ENCODE results near the gene AGAP3. TPM values are rescaled to one million over a fixed set of nuclear protein-coding genes. Genes with fewer than 3 reads are reported as not detected.

Gene AGAP3
- total and polyA plus RNA-seq, 7 donors: 27.7 to 89.7 (median 36.4) TPM

DNA sequence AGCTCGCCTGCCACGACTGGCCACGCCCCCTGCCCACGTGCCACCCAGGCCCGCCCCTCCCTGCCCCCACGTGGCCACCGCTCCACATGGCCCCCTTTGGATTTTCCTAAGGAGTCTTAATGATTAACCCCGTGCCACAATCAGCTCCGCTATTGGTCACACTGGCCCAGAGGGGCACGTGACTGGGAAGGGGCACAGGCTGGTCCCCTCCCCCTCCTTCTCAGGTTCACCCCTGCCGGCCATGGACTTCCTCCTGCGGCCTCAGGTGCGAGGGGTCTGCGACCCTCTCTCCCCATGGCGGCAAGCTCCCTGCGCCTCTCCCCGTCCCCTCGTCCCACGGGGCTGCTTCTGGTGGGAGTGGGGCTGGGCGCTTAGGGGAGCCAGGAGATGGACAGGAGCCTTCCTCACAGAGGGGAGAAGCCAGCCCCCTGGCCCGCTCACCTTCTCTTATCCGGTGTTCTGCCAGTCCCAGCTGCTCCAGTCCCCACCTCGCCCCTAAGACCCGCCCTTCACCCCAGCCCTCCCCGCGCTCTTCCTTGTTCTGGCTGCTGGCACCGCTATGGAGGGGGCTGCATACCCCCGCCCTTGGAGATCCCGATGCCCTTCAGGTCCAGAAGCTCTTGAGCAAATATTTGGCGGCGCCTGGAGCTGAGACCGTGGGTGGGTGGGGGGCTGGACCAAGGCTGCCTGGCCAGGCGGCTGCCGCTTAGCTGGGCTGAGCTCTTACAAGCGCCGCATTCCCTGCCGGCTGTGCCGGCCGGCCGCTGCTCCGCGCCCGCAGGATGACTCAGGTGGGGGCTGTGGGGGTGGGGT lies 23.7 kb upstream of the AGAP3 start:
- DNase-seq: peak; percentile 80
- WGBS, 2 donors: 17 to 59% methylated on average over 43 of the region's 43 CpGs
- intact Hi-C loops (cut with DNase I): no loop called here

GRCh38 chr7:151063212-151063561 lies 23.1 kb upstream of the AGAP3 start:
- H3K9me3 ChIP-seq: no peaks in the 10 kb centered on the region
- TF ChIP-seq, protein P1, sequence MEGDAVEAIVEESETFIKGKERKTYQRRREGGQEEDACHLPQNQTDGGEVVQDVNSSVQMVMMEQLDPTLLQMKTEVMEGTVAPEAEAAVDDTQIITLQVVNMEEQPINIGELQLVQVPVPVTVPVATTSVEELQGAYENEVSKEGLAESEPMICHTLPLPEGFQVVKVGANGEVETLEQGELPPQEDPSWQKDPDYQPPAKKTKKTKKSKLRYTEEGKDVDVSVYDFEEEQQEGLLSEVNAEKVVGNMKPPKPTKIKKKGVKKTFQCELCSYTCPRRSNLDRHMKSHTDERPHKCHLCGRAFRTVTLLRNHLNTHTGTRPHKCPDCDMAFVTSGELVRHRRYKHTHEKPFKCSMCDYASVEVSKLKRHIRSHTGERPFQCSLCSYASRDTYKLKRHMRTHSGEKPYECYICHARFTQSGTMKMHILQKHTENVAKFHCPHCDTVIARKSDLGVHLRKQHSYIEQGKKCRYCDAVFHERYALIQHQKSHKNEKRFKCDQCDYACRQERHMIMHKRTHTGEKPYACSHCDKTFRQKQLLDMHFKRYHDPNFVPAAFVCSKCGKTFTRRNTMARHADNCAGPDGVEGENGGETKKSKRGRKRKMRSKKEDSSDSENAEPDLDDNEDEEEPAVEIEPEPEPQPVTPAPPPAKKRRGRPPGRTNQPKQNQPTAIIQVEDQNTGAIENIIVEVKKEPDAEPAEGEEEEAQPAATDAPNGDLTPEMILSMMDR (IDR thresholded peaks at IDR 0.05): no peak
- TF ChIP-seq POLR2AphosphoS5 (IDR thresholded peaks at IDR 0.05): peak in 1 of 4 donors; percentile 47
- no peaks in the 10 kb centered on the region for H3K27me3 ChIP-seq
- DNase-seq: peak; percentile 91
- peak overlapping the region in 3 of 4 donors; percentile 31 to 68 (median 34) for H3K4me3 ChIP-seq
- 18 to 58% methylated on average over 11 of the region's 11 CpGs for WGBS, 2 donors
- peak overlapping the region; percentile 86 to 96 (median 93) for H3K27ac ChIP-seq
- intact Hi-C loops (cut with DNase I): no loop called here
- peaks cover 0 to 53% (median 47%) of the 10 kb centered on the region in 4 donors for H3K4me1 ChIP-seq
- peaks cover 15 to 47% (median 34%) of the 10 kb centered on the region in 4 donors for H3K36me3 ChIP-seq

More for the DNA sequence above, 23.7 kb upstream of the AGAP3 start:
- H3K9me3 ChIP-seq: no peaks in the 10 kb centered on the region
- peak overlapping the region in 3 of 4 donors; percentile 31 to 68 (median 34) for H3K4me3 ChIP-seq
- no peaks in the 10 kb centered on the region for H3K27me3 ChIP-seq
- peaks cover 0 to 54% (median 47%) of the 10 kb centered on the region in 4 donors for H3K4me1 ChIP-seq
- H3K36me3 ChIP-seq: peaks cover 15 to 42% (median 28%) of the 10 kb centered on the region in 4 donors
- TF ChIP-seq, protein P1 (IDR thresholded peaks at IDR 0.05): no peak
- TF ChIP-seq EP300 (IDR thresholded peaks at IDR 0.05): no peak
- no peak for TF ChIP-seq POLR2AphosphoS5 (IDR thresholded peaks at IDR 0.05)
- peak overlapping the region; percentile 86 to 96 (median 93) for H3K27ac ChIP-seq

GRCh38 chr7:151064454-151064853 lies 21.8 kb upstream of the AGAP3 start:
- Histone ChIP-seq H3K36me3 (peaks cover 16 to 60% (median 42%) of the 10 kb centered on the region in 4 donors), H3K4me3 (no peak overlapping the region), H3K27ac (peak overlapping the region in 1 of 4 donors; percentile 1), H3K27me3 (no peaks in the 10 kb centered on the region), H3K9me3 (no peaks in the 10 kb centered on the region), H3K4me1 (peaks cover 0 to 42% (median 38%) of the 10 kb centered on the region in 4 donors)
- no peak for DNase-seq
- TF ChIP-seq POLR2A (IDR thresholded peaks at IDR 0.05) (no peak), EP300 (IDR thresholded peaks at IDR 0.05) (no peak), POLR2AphosphoS5 (IDR thresholded peaks at IDR 0.05) (no peak)
- TF ChIP-seq, protein P1 (IDR thresholded peaks at IDR 0.05): no peak
- 96 to 97% methylated on average over 18 of the region's 18 CpGs for WGBS, 2 donors
- intact Hi-C loops (cut with DNase I): no loop called here

- Histone ChIP-seq H3K27ac (peak overlapping the region in 1 of 4 donors; percentile 1), H3K4me1 (peaks cover 0 to 40% (median 38%) of the 10 kb centered on the region in 4 donors), H3K4me3 (no peak overlapping the region), H3K36me3 (peaks cover 21 to 65% (median 47%) of the 10 kb centered on the region in 4 donors), H3K9me3 (no peaks in the 10 kb centered on the region), H3K27me3 (no peaks in the 10 kb centered on the region)
- TF ChIP-seq EP300 (IDR thresholded peaks at IDR 0.05): no peak
- TF ChIP-seq POLR2AphosphoS5 (IDR thresholded peaks at IDR 0.05): no peak
- TF ChIP-seq POLR2A (IDR thresholded peaks at IDR 0.05): no peak
- TF ChIP-seq, protein P1 (IDR thresholded peaks at IDR 0.05): no peak
- no peak for DNase-seq
- intact Hi-C loops (cut with DNase I): no loop called here
- WGBS, 2 donors: 90 to 91% methylated on average over 6 of the region's 6 CpGs
Observed at GRCh38 chr7:151064993-151065392, 21.3 kb upstream of the AGAP3 start.
